Measurements from ENCODE around the gene MTOR.

GRCh38 chr1:11147197-11147770, 115.1 kb downstream of the MTOR start:
- no peak for TF ChIP-seq CTCF (IDR thresholded peaks at IDR 0.05)
- no peak for TF ChIP-seq EP300 (IDR thresholded peaks at IDR 0.05)
- TF ChIP-seq POLR2A (IDR thresholded peaks at IDR 0.05): no peak
- no peak for TF ChIP-seq POLR2AphosphoS5 (IDR thresholded peaks at IDR 0.05)
